Measurements from ENCODE around the gene OAF. TPM values are rescaled to one million over a fixed set of nuclear protein-coding genes. Genes with fewer than 3 reads are reported as not detected.

Gene OAF
- total and polyA plus RNA-seq, 2 of the 8 experiments (the other 6 are each of a cell fraction or from before 2014, with no cell fraction given): 1.3 to 1.5 TPM

DNA sequence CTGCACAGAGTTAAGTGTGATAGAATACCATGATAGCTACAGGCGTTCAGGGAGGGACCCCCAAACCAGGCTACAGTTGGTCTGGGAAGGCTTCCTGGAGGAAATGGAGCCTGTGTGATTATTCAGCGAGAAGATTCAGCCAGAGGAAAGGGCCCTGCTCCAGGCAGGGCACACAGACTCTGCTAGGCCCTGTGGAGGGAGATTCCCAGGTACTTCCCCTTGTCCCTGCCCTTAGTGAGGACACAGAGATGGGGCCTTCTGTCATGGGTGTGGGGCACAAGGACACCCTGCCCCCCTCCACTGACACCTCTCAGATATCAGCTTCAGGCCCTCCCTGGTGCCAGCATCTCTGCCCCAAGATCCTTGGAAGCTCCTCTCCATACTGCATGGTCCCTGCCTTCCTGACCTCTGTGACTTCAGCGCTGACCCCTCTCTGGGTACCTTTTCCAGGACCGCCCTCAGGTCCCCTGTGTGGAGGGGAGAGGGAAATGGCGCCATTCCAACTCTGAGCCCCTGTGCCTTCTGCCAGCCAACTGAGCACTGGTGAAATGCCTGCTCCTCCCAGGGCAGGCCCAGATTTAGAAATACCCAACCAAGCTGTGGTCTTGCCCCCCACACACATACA lies 16.5 kb downstream of the OAF start:
- Histone ChIP-seq H3K4me2 (ENCODE audit: insufficient read depth in 1 of 2, low read depth in 2 of 2, low read length in 2 of 2) (no peak overlapping the region), H3K4ac (replicated peaks; ENCODE audit: insufficient read length, low read depth, low read length) (no peak overlapping the region), H3K14ac (ENCODE audit: insufficient read length) (no peak overlapping the region), H3K27me3 (replicated peaks in 1 of 4; ENCODE audit: control insufficient read depth in 3 of 4, extremely low read depth in 1 of 4, insufficient read depth in 3 of 4, low read length in 3 of 4) (peaks cover 0 to 8% (median 2%) of the 10 kb centered on the region in 4 experiments; a peak in 3 of 7 replicates), H3K79me1 (ENCODE audit: low read depth, low read length) (no peaks in the 10 kb centered on the region), H3K18ac (ENCODE audit: extremely low read depth, low read length) (no peak overlapping the region), H3K56ac (replicated peaks; ENCODE audit: insufficient read length, low read depth, low read length) (no peak overlapping the region), H4K20me1 (replicated peaks in 1 of 2; ENCODE audit: control insufficient read depth in 1 of 2, insufficient read depth in 2 of 2, low read length in 2 of 2) (no peaks in the 10 kb centered on the region), H3K9me3 (ENCODE audit: insufficient read depth in 2 of 2, low read depth in 1 of 2, low read length in 1 of 2) (no peaks in the 10 kb centered on the region), H2BK15ac (ENCODE audit: low read length) (no peak overlapping the region), H4K8ac (ENCODE audit: extremely low read depth, insufficient read depth, low read length) (no peak overlapping the region), H3K79me2 (ENCODE audit: control insufficient read depth in 1 of 2, insufficient read depth in 2 of 2, low read length in 2 of 2) (no peaks in the 10 kb centered on the region), H3K9ac (replicated peaks in 1 of 4; ENCODE audit: extremely low read depth in 1 of 4, low read depth in 3 of 4, low read length in 3 of 4) (no peak overlapping the region), H2BK5ac (ENCODE audit: low read depth, low read length) (no peak overlapping the region), H3K4me3 (ENCODE audit: extremely low read depth in 1 of 4, insufficient read depth in 2 of 4, low read depth in 3 of 4, low read length in 4 of 4) (no peak overlapping the region), H4K91ac (replicated peaks; ENCODE audit: insufficient read length, low read length) (no peak overlapping the region), H2BK20ac (ENCODE audit: low read length) (no peak overlapping the region), H3K23me2 (ENCODE audit: low read depth, low read length) (no peaks in the 10 kb centered on the region), H2BK120ac (replicated peaks; ENCODE audit: low read depth, low read length) (no peak overlapping the region), H2BK12ac (ENCODE audit: low read depth, low read length) (no peak overlapping the region; the same call in 1 of the 2 replicates), H3K36me3 (ENCODE audit: control insufficient read depth in 2 of 4, insufficient read depth in 4 of 4, low read length in 3 of 4) (no peaks in the 10 kb centered on the region), H2AK5ac (ENCODE audit: low read depth, low read length) (no peak overlapping the region), H3K23ac (ENCODE audit: insufficient read length) (no peak overlapping the region), H3K27ac (ENCODE audit: low read depth, low read length) (no peak overlapping the region), H3K4me1 (replicated peaks in 1 of 4; ENCODE audit: control insufficient read depth in 3 of 4, insufficient read depth in 4 of 4, low read length in 3 of 4) (peaks cover 0 to 4% (median under 1%) of the 10 kb centered on the region in 4 experiments; a peak in 3 of 7 replicates), H4K5ac (ENCODE audit: insufficient read length, low read depth, low read length) (no peak overlapping the region), H2AFZ (ENCODE audit: low read length) (no peak overlapping the region)
- ChIA-PET CTCF (ENCODE audit: partially characterized antibody) (interaction anchor here (1.6 to 41.2 kb wide), 10 partner anchors 10 to 107 kb away, joined by 6 to 1412 read pairs (median 150); partner anchors contain the start of genes OAF and POU2F3), POLR2A (ENCODE audit: partially characterized antibody) (no interaction called here)
- FAIRE-seq (no peak), DNase-seq (ENCODE audit: low read depth in 1 of 2, low spot score in 2 of 2) (no peak)
- 88% methylated on average over 5 of the region's 5 CpGs; no CpG with 5 or more reads in 1 of the 2 experiments for WGBS, 2 experiments (ENCODE audit: extremely low coverage in 1 of 2, insufficient coverage in 1 of 2, insufficient read length in 1 of 2, insufficient replicate concordance in 2 of 2, low coverage in 1 of 2, low lambda C conversion rate in 2 of 2, missing lambda C conversion rate in 1 of 2)
- TF ChIP-seq EZH2 (IDR thresholded peaks at IDR 0.05; ENCODE audit: low read depth, low read length, severe bottlenecking) (no peak), KDM5A (IDR thresholded peaks at IDR 0.05; ENCODE audit: low read length) (no peak), SP2 (IDR thresholded peaks at IDR 0.05; ENCODE audit: low read length) (no peak), SIN3A (conservative IDR thresholded peaks at IDR 0.05 in 1 of 2, IDR thresholded peaks at IDR 0.05 in 1 of 2; ENCODE audit: low read depth in 1 of 2, low read length in 2 of 2) (no peak), KDM4A (IDR thresholded peaks at IDR 0.05; ENCODE audit: low read depth, low read length, severe bottlenecking) (no peak), PHF8 (conservative IDR thresholded peaks at IDR 0.05; ENCODE audit: low read depth, low read length) (no peak), JUND (IDR thresholded peaks at IDR 0.05; ENCODE audit: low read length) (no peak)
- TF ChIP-seq, protein P1, sequence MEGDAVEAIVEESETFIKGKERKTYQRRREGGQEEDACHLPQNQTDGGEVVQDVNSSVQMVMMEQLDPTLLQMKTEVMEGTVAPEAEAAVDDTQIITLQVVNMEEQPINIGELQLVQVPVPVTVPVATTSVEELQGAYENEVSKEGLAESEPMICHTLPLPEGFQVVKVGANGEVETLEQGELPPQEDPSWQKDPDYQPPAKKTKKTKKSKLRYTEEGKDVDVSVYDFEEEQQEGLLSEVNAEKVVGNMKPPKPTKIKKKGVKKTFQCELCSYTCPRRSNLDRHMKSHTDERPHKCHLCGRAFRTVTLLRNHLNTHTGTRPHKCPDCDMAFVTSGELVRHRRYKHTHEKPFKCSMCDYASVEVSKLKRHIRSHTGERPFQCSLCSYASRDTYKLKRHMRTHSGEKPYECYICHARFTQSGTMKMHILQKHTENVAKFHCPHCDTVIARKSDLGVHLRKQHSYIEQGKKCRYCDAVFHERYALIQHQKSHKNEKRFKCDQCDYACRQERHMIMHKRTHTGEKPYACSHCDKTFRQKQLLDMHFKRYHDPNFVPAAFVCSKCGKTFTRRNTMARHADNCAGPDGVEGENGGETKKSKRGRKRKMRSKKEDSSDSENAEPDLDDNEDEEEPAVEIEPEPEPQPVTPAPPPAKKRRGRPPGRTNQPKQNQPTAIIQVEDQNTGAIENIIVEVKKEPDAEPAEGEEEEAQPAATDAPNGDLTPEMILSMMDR (IDR thresholded peaks at IDR 0.05; ENCODE audit: control extremely low read depth in 1 of 3, insufficient read depth in 1 of 3, low read depth in 1 of 3, low read length in 3 of 3): no peak
- TF ChIP-seq, protein P2, sequence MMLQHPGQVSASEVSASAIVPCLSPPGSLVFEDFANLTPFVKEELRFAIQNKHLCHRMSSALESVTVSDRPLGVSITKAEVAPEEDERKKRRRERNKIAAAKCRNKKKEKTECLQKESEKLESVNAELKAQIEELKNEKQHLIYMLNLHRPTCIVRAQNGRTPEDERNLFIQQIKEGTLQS (IDR thresholded peaks at IDR 0.05; ENCODE audit: insufficient read depth, low read depth, low read length): no peak

Measured in H1 (cell line).